Measurements from ENCODE around the gene PDIA6. TPM values are rescaled to one million over a fixed set of nuclear protein-coding genes. Genes with fewer than 3 reads are reported as not detected.
"Not testable (repeated sequence)": the region's sequence is repeated elsewhere in the genome, so short reads cannot be mapped to it uniquely, and the experiment has no call there.

PDIA6 gene
- total RNA-seq, 5 donors from 2014 or later (not counting 1 experiment from before 2014, with no cell fraction given): 32.6 to 72.3 (median 50.9) TPM

- Histone ChIP-seq H3K4me1 (ENCODE audit: control insufficient read depth in 1 of 2, extremely low read depth in 1 of 2, insufficient read depth in 2 of 2, low read length in 2 of 2) (no peaks in the 10 kb centered on the region), H3K27me3 (replicated peaks in 1 of 2; ENCODE audit: control insufficient read depth in 2 of 2, extremely low read depth in 1 of 2, insufficient read depth in 2 of 2, low read length in 1 of 2) (no peaks in the 10 kb centered on the region), H3K9me3 (no peaks in the 10 kb centered on the region), H3K27ac (ENCODE audit: low read length) (no peak overlapping the region), H3K36me3 (ENCODE audit: control insufficient read depth in 2 of 2, extremely low read depth in 1 of 2, insufficient read depth in 1 of 2, low read length in 1 of 2) (peaks cover 38 to 76% of the 10 kb centered on the region in 2 donors), H3K4me3 (ENCODE audit: control insufficient read depth in 1 of 2, extremely low read depth in 1 of 2, low read length in 1 of 2) (no peak overlapping the region)
- ChIA-PET CTCF (interaction anchor here in 1 of 2 donors (0.6 kb wide), 1 partner anchor 8 kb away, joined by 4 read pairs; no protein-coding TSS in a partner anchor), POLR2A (no interaction called here)
- peaks cover 67% of the 10 kb centered on the region for H3K36me3 Mint-ChIP-seq
- no peak overlapping the region for H3K4me3 Mint-ChIP-seq
- WGBS (ENCODE audit: insufficient coverage): no CpG with 5 or more reads among the region's 4 CpGs
- ATAC-seq (replicated peaks in 1 of 4): no peak
- H3K27ac Mint-ChIP-seq: no peak overlapping the region
- H3K27me3 Mint-ChIP-seq: no peaks in the 10 kb centered on the region
- H3K4me1 Mint-ChIP-seq: peaks cover 0 to 4% (median 0%) of the 10 kb centered on the region in 3 donors
- no peak for DNase-seq
- no peaks in the 10 kb centered on the region for H3K9me3 Mint-ChIP-seq
Measured at GRCh38 chr2:10783421-10783820, 29.2 kb downstream of the PDIA6 start.

DNA sequence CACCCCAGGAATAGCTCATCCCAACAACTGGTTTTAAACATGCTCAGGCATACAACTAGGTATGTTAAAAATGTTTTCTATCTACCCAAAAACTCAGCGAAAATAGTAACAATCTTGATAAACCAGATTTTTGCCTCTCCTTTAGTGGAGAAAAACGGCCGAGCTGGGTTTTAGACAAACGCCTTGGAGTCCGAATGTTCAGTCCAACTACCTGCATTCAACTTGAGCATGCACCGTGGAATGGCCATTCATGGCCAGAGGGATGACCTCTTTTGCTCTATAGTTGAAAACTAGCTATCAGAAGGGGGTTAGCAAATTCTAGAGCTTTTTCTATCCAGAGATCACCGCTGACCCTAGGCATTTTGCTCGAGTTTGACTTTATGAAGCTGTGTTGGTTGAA, 30.8 kb downstream of the PDIA6 start:
- H3K4me3 ChIP-seq (ENCODE audit: control insufficient read depth in 1 of 2, extremely low read depth in 1 of 2, low read length in 1 of 2): no peak overlapping the region
- Mint-ChIP-seq H3K27ac (no peak overlapping the region), H3K4me1 (no peaks in the 10 kb centered on the region), H3K27me3 (no peaks in the 10 kb centered on the region), H3K36me3 (peaks cover 56% of the 10 kb centered on the region), H3K4me3 (no peak overlapping the region), H3K9me3 (no peaks in the 10 kb centered on the region)
- POLR2A ChIA-PET: interaction anchor here in 1 of 2 donors (0.7 kb wide), 1 partner anchor 20 kb away, joined by 4 read pairs; no protein-coding TSS in a partner anchor
- H3K36me3 ChIP-seq (ENCODE audit: control insufficient read depth in 2 of 2, extremely low read depth in 1 of 2, insufficient read depth in 1 of 2, low read length in 1 of 2): peaks cover 32 to 60% of the 10 kb centered on the region in 2 donors
- DNase-seq (no peak), ATAC-seq (replicated peaks in 1 of 4) (no peak)
- H3K27me3 ChIP-seq (replicated peaks in 1 of 2; ENCODE audit: control insufficient read depth in 2 of 2, extremely low read depth in 1 of 2, insufficient read depth in 2 of 2, low read length in 1 of 2): no peaks in the 10 kb centered on the region
- H3K9me3 ChIP-seq: no peaks in the 10 kb centered on the region
- 94% methylated on average over 8 of the region's 8 CpGs for WGBS (ENCODE audit: insufficient coverage)
- H3K27ac ChIP-seq (ENCODE audit: low read length): no peak overlapping the region
- CTCF ChIA-PET: no interaction called here
- no peaks in the 10 kb centered on the region for H3K4me1 ChIP-seq (ENCODE audit: control insufficient read depth in 1 of 2, extremely low read depth in 1 of 2, insufficient read depth in 2 of 2, low read length in 2 of 2)

DNA sequence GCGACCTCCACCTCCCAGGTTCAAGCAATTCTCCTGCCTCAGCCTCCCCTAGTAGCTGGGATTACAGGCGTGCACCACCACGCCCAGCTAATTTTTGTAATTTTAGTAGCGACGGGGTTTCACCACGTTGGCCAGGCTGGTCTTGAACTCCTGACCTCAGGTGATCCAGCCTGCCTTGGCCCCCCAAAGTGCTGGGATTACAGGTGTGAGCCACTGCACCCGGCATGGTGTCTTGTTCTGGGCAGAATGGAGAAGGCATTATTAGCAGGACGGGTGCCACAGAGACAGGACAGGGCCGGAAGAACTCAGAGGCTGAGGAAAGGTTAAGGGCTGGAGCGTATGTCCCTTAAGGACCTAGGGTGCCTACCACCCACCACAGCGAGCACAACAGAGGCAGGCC, 31.8 kb downstream of the PDIA6 start:
- H3K27me3 ChIP-seq (replicated peaks in 1 of 2; ENCODE audit: control insufficient read depth in 2 of 2, extremely low read depth in 1 of 2, insufficient read depth in 2 of 2, low read length in 1 of 2); H3K4me3 ChIP-seq (ENCODE audit: control insufficient read depth in 1 of 2, extremely low read depth in 1 of 2, low read length in 1 of 2); H3K4me3 Mint-ChIP-seq; ATAC-seq (replicated peaks in 1 of 4); H3K9me3 Mint-ChIP-seq; CTCF ChIA-PET; H3K27ac ChIP-seq (ENCODE audit: low read length); H3K27me3 Mint-ChIP-seq; H3K4me1 Mint-ChIP-seq; DNase-seq; H3K9me3 ChIP-seq; H3K27ac Mint-ChIP-seq; H3K4me1 ChIP-seq (ENCODE audit: control insufficient read depth in 1 of 2, extremely low read depth in 1 of 2, insufficient read depth in 2 of 2, low read length in 2 of 2): not testable (repeated sequence)
- peaks cover 23 to 54% of the 10 kb centered on the region in 2 donors for H3K36me3 ChIP-seq (ENCODE audit: control insufficient read depth in 2 of 2, extremely low read depth in 1 of 2, insufficient read depth in 1 of 2, low read length in 1 of 2)
- peaks cover 50% of the 10 kb centered on the region for H3K36me3 Mint-ChIP-seq
- WGBS (ENCODE audit: insufficient coverage): 98% methylated on average over 7 of the region's 11 CpGs
- POLR2A ChIA-PET: interaction anchor here in 1 of 2 donors (0.7 kb wide), 1 partner anchor 102 kb away, joined by 6 read pairs; no protein-coding TSS in a partner anchor

DNA sequence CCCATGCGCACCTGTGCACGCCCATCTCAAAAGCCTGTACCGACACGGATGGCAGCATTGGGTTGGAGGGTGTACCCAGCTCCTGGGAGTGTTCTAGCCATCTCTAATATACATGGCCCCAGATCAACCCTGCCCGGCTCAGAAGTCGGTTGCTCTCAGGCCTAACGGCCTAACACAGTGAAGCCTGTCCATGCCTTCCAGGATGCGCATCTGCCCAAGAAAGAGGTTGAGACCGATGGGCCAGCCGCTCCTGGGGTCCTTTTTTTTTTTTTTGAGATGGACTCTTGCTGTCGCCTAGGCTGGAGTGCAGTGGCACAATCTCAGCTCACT, 32.1 kb downstream of the PDIA6 start:
- ChIA-PET POLR2A (interaction anchor here in 1 of 2 donors (0.7 kb wide), 1 partner anchor 102 kb away, joined by 6 read pairs; no protein-coding TSS in a partner anchor), CTCF (no interaction called here)
- H3K9me3 Mint-ChIP-seq: no peaks in the 10 kb centered on the region
- no peak for ATAC-seq (replicated peaks in 1 of 4)
- no peak overlapping the region for H3K4me3 ChIP-seq (ENCODE audit: control insufficient read depth in 1 of 2, extremely low read depth in 1 of 2, low read length in 1 of 2)
- H3K4me1 ChIP-seq (ENCODE audit: control insufficient read depth in 1 of 2, extremely low read depth in 1 of 2, insufficient read depth in 2 of 2, low read length in 2 of 2): no peaks in the 10 kb centered on the region
- DNase-seq: no peak
- H3K9me3 ChIP-seq: no peaks in the 10 kb centered on the region
- H3K27ac Mint-ChIP-seq: no peak overlapping the region
- no peaks in the 10 kb centered on the region for H3K27me3 ChIP-seq (replicated peaks in 1 of 2; ENCODE audit: control insufficient read depth in 2 of 2, extremely low read depth in 1 of 2, insufficient read depth in 2 of 2, low read length in 1 of 2)
- H3K4me3 Mint-ChIP-seq: no peak overlapping the region
- H3K27me3 Mint-ChIP-seq: no peaks in the 10 kb centered on the region
- WGBS (ENCODE audit: insufficient coverage): 100% methylated on average over 10 of the region's 11 CpGs
- H3K27ac ChIP-seq (ENCODE audit: low read length): no peak overlapping the region
- peaks cover 20 to 51% of the 10 kb centered on the region in 2 donors for H3K36me3 ChIP-seq (ENCODE audit: control insufficient read depth in 2 of 2, extremely low read depth in 1 of 2, insufficient read depth in 1 of 2, low read length in 1 of 2)
- H3K36me3 Mint-ChIP-seq: peaks cover 48% of the 10 kb centered on the region
- no peaks in the 10 kb centered on the region for H3K4me1 Mint-ChIP-seq

- Histone ChIP-seq H3K4me3 (ENCODE audit: control insufficient read depth in 1 of 2, extremely low read depth in 1 of 2, low read length in 1 of 2) (no peak overlapping the region), H3K27ac (ENCODE audit: low read length) (no peak overlapping the region), H3K4me1 (ENCODE audit: control insufficient read depth in 1 of 2, extremely low read depth in 1 of 2, insufficient read depth in 2 of 2, low read length in 2 of 2) (no peaks in the 10 kb centered on the region), H3K36me3 (ENCODE audit: control insufficient read depth in 2 of 2, extremely low read depth in 1 of 2, insufficient read depth in 1 of 2, low read length in 1 of 2) (peaks cover 16 to 46% of the 10 kb centered on the region in 2 donors), H3K27me3 (replicated peaks in 1 of 2; ENCODE audit: control insufficient read depth in 2 of 2, extremely low read depth in 1 of 2, insufficient read depth in 2 of 2, low read length in 1 of 2) (no peaks in the 10 kb centered on the region), H3K9me3 (no peaks in the 10 kb centered on the region)
- ChIA-PET CTCF (no interaction called here), POLR2A (no interaction called here)
- ATAC-seq (replicated peaks in 1 of 4) (no peak), DNase-seq (no peak)
- Mint-ChIP-seq H3K4me1 (no peaks in the 10 kb centered on the region), H3K9me3 (no peaks in the 10 kb centered on the region), H3K4me3 (no peak overlapping the region), H3K27me3 (no peaks in the 10 kb centered on the region), H3K36me3 (peaks cover 42% of the 10 kb centered on the region), H3K27ac (no peak overlapping the region)
- WGBS (ENCODE audit: insufficient coverage): 97% methylated on average over 24 of the region's 25 CpGs
Measured at GRCh38 chr2:10779776-10780490, 32.7 kb downstream of the PDIA6 start.

DNA sequence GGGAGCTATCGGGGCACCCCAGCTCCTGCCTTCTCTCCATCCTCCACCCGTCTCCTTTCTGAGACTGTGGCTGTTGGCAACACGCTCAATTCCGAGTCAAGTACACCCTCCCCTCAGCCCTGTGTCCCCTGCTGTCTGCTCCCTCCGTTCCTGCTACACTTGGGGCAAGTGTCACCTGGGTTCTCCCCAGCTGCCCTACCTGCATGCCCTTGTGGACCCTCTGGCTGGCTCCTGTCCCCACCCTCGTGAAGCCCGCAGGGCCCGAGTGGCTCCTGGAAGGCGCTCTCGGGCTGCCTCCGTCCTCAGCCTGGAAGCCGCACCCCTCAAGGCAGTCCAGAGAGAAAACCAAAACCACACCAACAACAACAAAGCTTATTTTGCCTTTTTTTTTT, 33.9 kb downstream of the PDIA6 start:
- WGBS (ENCODE audit: insufficient coverage): 93% methylated on average over 8 of the region's 12 CpGs

More for the DNA sequence above, 33.9 kb downstream of the PDIA6 start:
- Histone ChIP-seq H3K4me1 (ENCODE audit: control insufficient read depth in 1 of 2, extremely low read depth in 1 of 2, insufficient read depth in 2 of 2, low read length in 2 of 2) (no peaks in the 10 kb centered on the region), H3K27me3 (replicated peaks in 1 of 2; ENCODE audit: control insufficient read depth in 2 of 2, extremely low read depth in 1 of 2, insufficient read depth in 2 of 2, low read length in 1 of 2) (no peaks in the 10 kb centered on the region), H3K27ac (ENCODE audit: low read length) (no peak overlapping the region), H3K4me3 (ENCODE audit: control insufficient read depth in 1 of 2, extremely low read depth in 1 of 2, low read length in 1 of 2) (no peak overlapping the region), H3K9me3 (no peaks in the 10 kb centered on the region), H3K36me3 (ENCODE audit: control insufficient read depth in 2 of 2, extremely low read depth in 1 of 2, insufficient read depth in 1 of 2, low read length in 1 of 2) (peaks cover 13 to 36% of the 10 kb centered on the region in 2 donors)
- DNase-seq (no peak), ATAC-seq (replicated peaks in 1 of 4) (no peak)
- no peaks in the 10 kb centered on the region for H3K9me3 Mint-ChIP-seq
- no peaks in the 10 kb centered on the region for H3K27me3 Mint-ChIP-seq
- no peak overlapping the region for H3K27ac Mint-ChIP-seq
- ChIA-PET CTCF (interaction anchor here in 1 of 2 donors (0.7 kb wide), 1 partner anchor 693 kb away, joined by 4 read pairs; no protein-coding TSS in a partner anchor), POLR2A (no interaction called here)
- peaks cover 30% of the 10 kb centered on the region for H3K36me3 Mint-ChIP-seq
- H3K4me1 Mint-ChIP-seq: no peaks in the 10 kb centered on the region
- H3K4me3 Mint-ChIP-seq: no peak overlapping the region

Measured in T-cell (primary cell).